ENCODE results near the gene REC114. TPM values are rescaled to one million over a fixed set of nuclear protein-coding genes. Genes with fewer than 3 reads are reported as not detected.

Gene REC114
- total and polyA plus RNA-seq, 2 experiments from 2014 or later: not detected

GRCh38 chr15:73593304-73594074, 150.5 kb downstream of the REC114 start (continued):
- no peak for TF ChIP-seq ZNF462 (CRISPR knock-in tag; IDR thresholded peaks at IDR 0.05)
- TF ChIP-seq CTCF (conservative IDR thresholded peaks at IDR 0.05; ENCODE audit: low read depth in 2 of 2): no peak
- TF ChIP-seq EZH2phosphoT487 (IDR thresholded peaks at IDR 0.05; ENCODE audit: unreplicated experiment): no peak
- no peak for TF ChIP-seq ZNF114 (CRISPR knock-in tag; IDR thresholded peaks at IDR 0.05)

- H3K27me3 ChIP-seq (ENCODE audit: insufficient read depth): no peaks in the 10 kb centered on the region
- H3K79me2 ChIP-seq (replicated peaks; ENCODE audit: insufficient read depth): peaks cover 84% of the 10 kb centered on the region
- DNase-seq (ENCODE audit: low spot score) (no peak), ATAC-seq (no peak)
- H3F3A ChIP-seq (replicated peaks; ENCODE audit: low read depth): no peaks in the 10 kb centered on the region
- H3K36me3 ChIP-seq (ENCODE audit: insufficient read depth): peaks cover 13% of the 10 kb centered on the region
- no peak overlapping the region for H2AFZ ChIP-seq
- H3K4me2 ChIP-seq: no peak overlapping the region
- Mint-ChIP-seq H3K9me3 (no peaks in the 10 kb centered on the region), H3K4me3 (no peak overlapping the region), H3K36me3 (ENCODE audit: low read depth) (peaks cover 16% of the 10 kb centered on the region; the same call in 2 of the 3 replicates), H3K27ac (no peak overlapping the region), H3K27me3 (ENCODE audit: insufficient read depth, low read depth, poor library complexity) (peaks cover 2% of the 10 kb centered on the region), H3K4me1 (peaks cover 47% of the 10 kb centered on the region)
- no peak overlapping the region for H3K27ac ChIP-seq (ENCODE audit: low read depth)
- H3K4me1 ChIP-seq (ENCODE audit: insufficient read depth): peaks cover 37% of the 10 kb centered on the region
- no peak overlapping the region for H3K4me3 ChIP-seq
- no peaks in the 10 kb centered on the region for H3K9me2 ChIP-seq (ENCODE audit: insufficient read depth)
- H4K20me1 ChIP-seq (replicated peaks; ENCODE audit: insufficient read depth): peaks cover 61% of the 10 kb centered on the region
- TF ChIP-seq ETS1 (IDR thresholded peaks at IDR 0.05) (no peak), ZNF331 (CRISPR knock-in tag; IDR thresholded peaks at IDR 0.05; ENCODE audit: low read depth) (no peak), STAT1 (IDR thresholded peaks at IDR 0.05; ENCODE audit: unreplicated experiment) (no peak), EZH2phosphoT487 (IDR thresholded peaks at IDR 0.05; ENCODE audit: unreplicated experiment) (no peak), REST (IDR thresholded peaks at IDR 0.05; ENCODE audit: unreplicated experiment) (no peak), NANOG (IDR thresholded peaks at IDR 0.05; ENCODE audit: borderline replicate concordance) (no peak), EZH2 (IDR thresholded peaks at IDR 0.05; ENCODE audit: low read depth, unreplicated experiment) (no peak), JUNB (IDR thresholded peaks at IDR 0.05; ENCODE audit: unreplicated experiment) (no peak), ZNF114 (CRISPR knock-in tag; IDR thresholded peaks at IDR 0.05) (no peak)
These were observed 151.1 kb downstream of the REC114 start for GRCh38 chr15:73594109-73594508.
